Measurements from ENCODE around the gene SYNPR. TPM values are rescaled to one million over a fixed set of nuclear protein-coding genes. Genes with fewer than 3 reads are reported as not detected.

Gene SYNPR
- total RNA-seq, 1 experiment from 2014 or later: not detected

- TF ChIP-seq CTCF (IDR thresholded peaks at IDR 0.05; ENCODE audit: insufficient read depth in 1 of 2, low read depth in 1 of 2, low read length in 1 of 2, severe bottlenecking in 1 of 2, unreplicated experiment in 1 of 2): no peak
- Histone ChIP-seq H3K9me3 (no peaks in the 10 kb centered on the region), H3K4me3 (ENCODE audit: low read depth, low read length) (no peak overlapping the region), H3K27me3 (replicated peaks; ENCODE audit: control insufficient read depth, insufficient read depth, low read length) (no peaks in the 10 kb centered on the region), H3K4me1 (peaks cover 7% of the 10 kb centered on the region; the same call in 1 of the 2 replicates), H3K36me3 (ENCODE audit: control insufficient read depth, insufficient read depth, low read length) (no peaks in the 10 kb centered on the region)
- Mint-ChIP-seq H3K36me3 (ENCODE audit: insufficient read depth, unreplicated experiment) (no peaks in the 10 kb centered on the region), H3K4me1 (ENCODE audit: low read depth, unreplicated experiment) (no peaks in the 10 kb centered on the region), H3K27ac (ENCODE audit: unreplicated experiment) (no peak overlapping the region), H3K4me3 (ENCODE audit: unreplicated experiment) (no peak overlapping the region), H3K9me3 (ENCODE audit: unreplicated experiment) (no peaks in the 10 kb centered on the region), H3K27me3 (ENCODE audit: insufficient read depth, unreplicated experiment) (no peaks in the 10 kb centered on the region)
- intact Hi-C loops (cut with micrococcal nuclease; ENCODE audit: unreplicated experiment): no loop called here
- ChIA-PET POLR2A (no interaction called here), CTCF (interaction anchor here (0.6 kb wide), 1 partner anchor 27 kb away, joined by 3 read pairs; no protein-coding TSS in a partner anchor)
- BruUV-seq (replicated peaks): no TSS peak
- DNase-seq: no peak
These were observed 279.8 kb downstream of the SYNPR start for GRCh38 chr3:63557912-63558311.

GRCh38 chr3:63559884-63560283, 281.8 kb downstream of the SYNPR start:
- Histone ChIP-seq H3K4me1 (peaks cover 7% of the 10 kb centered on the region; the same call in 1 of the 2 replicates), H3K27me3 (replicated peaks; ENCODE audit: control insufficient read depth, insufficient read depth, low read length) (no peaks in the 10 kb centered on the region), H3K36me3 (ENCODE audit: control insufficient read depth, insufficient read depth, low read length) (no peaks in the 10 kb centered on the region), H3K4me3 (ENCODE audit: low read depth, low read length) (no peak overlapping the region), H3K9me3 (no peaks in the 10 kb centered on the region)
- POLR2A ChIA-PET: no interaction called here
- H3K4me3 Mint-ChIP-seq (ENCODE audit: unreplicated experiment): no peak overlapping the region
- H3K36me3 Mint-ChIP-seq (ENCODE audit: insufficient read depth, unreplicated experiment): no peaks in the 10 kb centered on the region
- intact Hi-C loops (cut with micrococcal nuclease; ENCODE audit: unreplicated experiment): no loop called here
- H3K4me1 Mint-ChIP-seq (ENCODE audit: low read depth, unreplicated experiment): no peaks in the 10 kb centered on the region
- H3K27me3 Mint-ChIP-seq (ENCODE audit: insufficient read depth, unreplicated experiment): no peaks in the 10 kb centered on the region
- CTCF ChIA-PET: no interaction called here
- no peak for TF ChIP-seq CTCF (IDR thresholded peaks at IDR 0.05; ENCODE audit: insufficient read depth in 1 of 2, low read depth in 1 of 2, low read length in 1 of 2, severe bottlenecking in 1 of 2, unreplicated experiment in 1 of 2)
- no peaks in the 10 kb centered on the region for H3K9me3 Mint-ChIP-seq (ENCODE audit: unreplicated experiment)
- DNase-seq: no peak
- BruUV-seq (replicated peaks): no TSS peak
- no peak overlapping the region for H3K27ac Mint-ChIP-seq (ENCODE audit: unreplicated experiment)

GRCh38 chr3:63561879-63562278, 283.8 kb downstream of the SYNPR start:
- H3K4me3 ChIP-seq (ENCODE audit: low read depth, low read length): no peak overlapping the region
- H3K27me3 ChIP-seq (replicated peaks; ENCODE audit: control insufficient read depth, insufficient read depth, low read length): no peaks in the 10 kb centered on the region
- Mint-ChIP-seq H3K27me3 (ENCODE audit: insufficient read depth, unreplicated experiment) (no peaks in the 10 kb centered on the region), H3K36me3 (ENCODE audit: insufficient read depth, unreplicated experiment) (no peaks in the 10 kb centered on the region), H3K9me3 (ENCODE audit: unreplicated experiment) (no peaks in the 10 kb centered on the region), H3K27ac (ENCODE audit: unreplicated experiment) (no peak overlapping the region), H3K4me3 (ENCODE audit: unreplicated experiment) (no peak overlapping the region), H3K4me1 (ENCODE audit: low read depth, unreplicated experiment) (no peaks in the 10 kb centered on the region)
- H3K9me3 ChIP-seq: no peaks in the 10 kb centered on the region
- no peak for DNase-seq
- no peaks in the 10 kb centered on the region; the same call in 1 of the 2 replicates for H3K36me3 ChIP-seq (ENCODE audit: control insufficient read depth, insufficient read depth, low read length)
- H3K4me1 ChIP-seq: peaks cover 7% of the 10 kb centered on the region; the same call in 1 of the 2 replicates
- intact Hi-C loops (cut with micrococcal nuclease; ENCODE audit: unreplicated experiment): no loop called here
- no TSS peak for BruUV-seq (replicated peaks)
- ChIA-PET POLR2A (no interaction called here), CTCF (no interaction called here)
- TF ChIP-seq CTCF (IDR thresholded peaks at IDR 0.05; ENCODE audit: insufficient read depth in 1 of 2, low read depth in 1 of 2, low read length in 1 of 2, severe bottlenecking in 1 of 2, unreplicated experiment in 1 of 2): no peak
